Gastroesophageal sphincter (tissue), 4 donors: ENCODE results near the gene TTYH3. TPM values are rescaled to one million over a fixed set of nuclear protein-coding genes. Genes with fewer than 3 reads are reported as not detected.
"Not testable (repeated sequence)": the region's sequence is repeated elsewhere in the genome, so short reads cannot be mapped to it uniquely, and the experiment has no call there.

Source experiments
- ATAC-seq: fragments of 150-250 bp; one replicate; pipeline ENCODE4 v1.9.1; 2016; ENCODE audit warnings: mild to moderate bottlenecking, moderate library complexity
- H3K27ac ChIP-seq, 4 donors: fragments of 200-600 bp; sonication (generic) in 3 of 4; 1 replicate in 3 of 4; 2 replicates in 1 of 4; pipeline ENCODE4 v1.5.1; 2016 to 2019
- H3K27me3 ChIP-seq: fragments of 200-600 bp; sonication (generic); one replicate; pipeline ENCODE4 v1.5.1; 2019
- H3K36me3 ChIP-seq, 2 donors: fragments of 200-600 bp; sonication (generic); one replicate each; pipeline ENCODE4 v1.5.1; 2019; ENCODE audit warnings: control low read depth in 1 of 2
- H3K4me1 ChIP-seq, 3 donors: fragments of 200-600 bp; sonication (generic); 1 replicate in 2 of 3; 2 replicates in 1 of 3; pipeline ENCODE4 v1.5.1; 2016 to 2019; ENCODE audit warnings: control low read depth in 2 of 3
- H3K4me3 ChIP-seq, 2 donors: fragments of 200-600 bp; sonication (generic); one replicate each; pipeline ENCODE4 v1.5.1; 2019; ENCODE audit warnings: mild to moderate bottlenecking in 1 of 2, moderate library complexity in 1 of 2
- H3K9me3 ChIP-seq, 3 donors: fragments of 200-600 bp; sonication (generic); one replicate each; pipeline ENCODE4 v1.5.1; 2017 to 2019; ENCODE audit warnings: control low read depth in 2 of 3
- EP300 ChIP-seq: sonication (generic); formaldehyde crosslinking; IDR thresholded peaks from one replicate; pipeline ENCODE4 v1.6.1; 2017; ENCODE audit warnings: antibody characterized with exemption, mild to moderate bottlenecking
- POLR2A ChIP-seq, 2 donors: fragments of 450-650 bp; IDR thresholded peaks; one replicate each; pipeline ENCODE4 v1.6.1; 2017; ENCODE audit warnings: antibody characterized with exemption in 2 of 2, mild to moderate bottlenecking in 2 of 2, moderate library complexity in 1 of 2
- POLR2AphosphoS5 ChIP-seq: sonication (generic); formaldehyde crosslinking; IDR thresholded peaks from one replicate; pipeline ENCODE4 v1.6.1; 2017; ENCODE audit warnings: antibody characterized with exemption
- WGBS, 2 donors: methylation state at CpG; one replicate each; pipeline ENCODE4 v1.1.5; 2018; ENCODE audit warnings: low coverage in 1 of 2; 5-methylcytosine and 5-hydroxymethylcytosine counted together
- total RNA-seq, 4 donors: library from RNA; depleted of rRNA; stranded (reverse); fragments of >200 nt; gene quantifications; one replicate each; pipeline ENCODE4 v1.1.0, GENCODE V29; 2016
- TF ChIP-seq, protein P1 (sequence below), 4 experiments: fragments of 200-600 bp in 2 of 4; fragments of 450-650 bp in 2 of 4; sonication (generic) in 1 of 4; IDR thresholded peaks; one replicate each; pipeline ENCODE4 v1.5.1; 2017 to 2019; ENCODE audit warnings: antibody characterized with exemption in 4 of 4, mild to moderate bottlenecking in 2 of 4, moderate library complexity in 2 of 4

TTYH3 gene
- total RNA-seq, 4 donors from 2014 or later = 11.2 to 29.8 (median 16.9) TPM

DNA sequence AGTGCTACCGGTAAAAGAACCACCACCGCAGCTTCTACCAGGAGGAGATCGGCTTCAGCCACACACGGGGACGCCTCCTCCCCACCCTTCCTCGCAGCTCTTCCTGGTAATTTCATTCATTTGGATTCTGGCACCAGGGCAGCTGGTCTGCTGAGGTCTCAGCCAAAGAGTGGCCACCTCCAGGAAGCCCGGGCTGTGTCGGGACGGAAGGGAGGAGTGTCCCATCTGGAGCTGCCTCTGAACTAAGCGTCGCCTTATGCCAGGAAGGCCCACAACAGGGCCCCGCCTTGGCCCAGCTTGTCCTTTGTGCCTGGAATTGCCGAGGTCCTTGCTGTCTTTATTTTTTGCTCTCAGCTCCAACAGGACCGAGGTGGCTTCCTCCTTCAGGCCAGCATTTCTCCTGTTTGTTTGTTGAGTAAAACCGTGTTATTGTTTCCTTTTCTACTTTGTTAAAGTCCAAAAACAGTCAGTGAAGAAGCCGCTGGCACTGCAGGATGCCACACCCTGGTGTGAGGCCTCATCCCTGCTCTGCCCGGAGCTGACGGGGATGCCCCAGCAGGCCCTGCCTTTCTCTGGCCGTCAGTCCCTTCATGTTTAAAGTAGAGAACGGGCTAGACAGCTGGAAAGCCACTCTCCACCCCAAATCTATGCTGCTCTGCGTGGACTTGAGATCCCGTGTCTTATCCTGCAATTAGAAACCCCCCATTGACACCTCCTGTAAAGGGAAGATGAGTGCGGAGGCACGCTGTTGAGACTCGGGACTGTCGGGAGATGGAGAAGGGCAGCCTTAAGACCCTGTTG lies 24.5 kb upstream of the TTYH3 start:
- H3K9me3 ChIP-seq = no peaks in the 10 kb centered on the region
- peak overlapping the region in 3 of 4 donors; percentile 46 to 72 (median 52) for H3K27ac ChIP-seq
- H3K4me1 ChIP-seq = peaks cover 0 to 20% (median 3%) of the 10 kb centered on the region in 3 donors
- ATAC-seq = peak; percentile 87
- WGBS, 2 donors = 66 to 71% methylated on average over 11 to 19 of the region's 26 CpGs
- no peaks in the 10 kb centered on the region for H3K27me3 ChIP-seq
- no peak overlapping the region for H3K4me3 ChIP-seq
- peaks cover 0 to 61% of the 10 kb centered on the region in 2 donors for H3K36me3 ChIP-seq
- TF ChIP-seq, protein P1, sequence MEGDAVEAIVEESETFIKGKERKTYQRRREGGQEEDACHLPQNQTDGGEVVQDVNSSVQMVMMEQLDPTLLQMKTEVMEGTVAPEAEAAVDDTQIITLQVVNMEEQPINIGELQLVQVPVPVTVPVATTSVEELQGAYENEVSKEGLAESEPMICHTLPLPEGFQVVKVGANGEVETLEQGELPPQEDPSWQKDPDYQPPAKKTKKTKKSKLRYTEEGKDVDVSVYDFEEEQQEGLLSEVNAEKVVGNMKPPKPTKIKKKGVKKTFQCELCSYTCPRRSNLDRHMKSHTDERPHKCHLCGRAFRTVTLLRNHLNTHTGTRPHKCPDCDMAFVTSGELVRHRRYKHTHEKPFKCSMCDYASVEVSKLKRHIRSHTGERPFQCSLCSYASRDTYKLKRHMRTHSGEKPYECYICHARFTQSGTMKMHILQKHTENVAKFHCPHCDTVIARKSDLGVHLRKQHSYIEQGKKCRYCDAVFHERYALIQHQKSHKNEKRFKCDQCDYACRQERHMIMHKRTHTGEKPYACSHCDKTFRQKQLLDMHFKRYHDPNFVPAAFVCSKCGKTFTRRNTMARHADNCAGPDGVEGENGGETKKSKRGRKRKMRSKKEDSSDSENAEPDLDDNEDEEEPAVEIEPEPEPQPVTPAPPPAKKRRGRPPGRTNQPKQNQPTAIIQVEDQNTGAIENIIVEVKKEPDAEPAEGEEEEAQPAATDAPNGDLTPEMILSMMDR (IDR thresholded peaks at IDR 0.05) = no peak
- TF ChIP-seq POLR2A (IDR thresholded peaks at IDR 0.05) (peak; percentile 12 to 22), EP300 (no peak), POLR2AphosphoS5 (peak; percentile 37)

DNA sequence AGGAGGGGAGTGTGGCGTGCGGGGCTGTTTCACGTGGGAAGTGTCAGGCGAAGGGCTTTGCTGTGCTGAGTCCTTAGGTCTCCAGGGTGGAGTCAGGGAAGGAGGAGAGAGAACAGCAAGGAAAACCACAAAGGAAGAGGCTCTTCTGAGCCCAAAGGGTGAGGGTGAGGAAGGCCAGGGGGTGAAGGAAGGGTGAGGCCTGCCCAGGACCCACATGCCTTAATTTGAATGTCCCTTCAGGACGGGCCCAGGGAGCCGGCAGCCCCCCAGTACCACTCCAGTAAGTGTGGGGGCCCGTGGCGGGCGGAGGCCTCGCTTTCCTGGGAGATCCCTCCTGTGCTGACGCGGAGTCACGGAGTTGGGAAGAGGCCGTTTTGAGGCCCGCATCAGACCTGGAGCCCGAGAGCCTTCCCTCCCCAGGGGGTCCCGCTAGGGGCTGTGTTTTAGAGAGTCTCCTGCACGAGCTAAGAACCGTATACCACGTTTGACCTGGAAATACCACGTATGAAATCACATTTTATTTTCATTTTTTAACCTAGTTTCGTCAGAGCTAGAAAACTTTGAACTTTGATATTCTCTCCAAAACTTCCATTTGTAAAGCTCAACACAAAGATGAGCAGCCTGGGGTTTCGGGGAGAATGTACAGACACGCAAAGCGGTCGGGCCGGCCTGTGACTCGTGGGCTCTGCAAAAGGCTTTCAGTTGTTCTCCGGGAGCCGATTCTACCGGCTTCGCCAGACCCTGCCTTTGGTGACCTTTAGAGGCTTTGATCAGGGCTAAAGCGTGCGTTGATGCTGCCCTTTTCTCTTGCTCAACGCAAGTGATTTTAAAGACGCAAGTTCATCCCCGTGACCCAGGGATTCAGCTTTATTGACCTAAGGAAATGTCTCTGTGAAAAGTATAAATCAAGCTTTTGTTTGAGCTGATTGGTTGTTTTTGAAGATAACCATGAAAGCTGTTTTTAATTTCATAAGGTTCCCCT lies 23.6 kb upstream of the TTYH3 start:
- 74 to 77% methylated on average over 7 to 20 of the region's 37 CpGs for WGBS, 2 donors
- Histone ChIP-seq H3K27me3 (no peaks in the 10 kb centered on the region), H3K4me1 (peaks cover 0 to 29% (median 3%) of the 10 kb centered on the region in 3 donors), H3K9me3 (no peaks in the 10 kb centered on the region), H3K27ac (peak overlapping the region in 3 of 4 donors; percentile 46 to 72 (median 52)), H3K36me3 (peaks cover 0 to 52% of the 10 kb centered on the region in 2 donors), H3K4me3 (no peak overlapping the region)
- TF ChIP-seq, protein P1 (IDR thresholded peaks at IDR 0.05) = no peak
- TF ChIP-seq POLR2AphosphoS5 (no peak), EP300 (no peak), POLR2A (IDR thresholded peaks at IDR 0.05) (no peak)
- no peak for ATAC-seq

GRCh38 chr7:2608921-2609411 lies 22.8 kb upstream of the TTYH3 start:
- peak; percentile 8 for ATAC-seq
- Histone ChIP-seq H3K27ac (peak overlapping the region in 3 of 4 donors; percentile 11 to 48 (median 43)), H3K9me3 (no peaks in the 10 kb centered on the region), H3K4me3 (no peak overlapping the region), H3K4me1 (peaks cover 4 to 36% (median 8%) of the 10 kb centered on the region in 3 donors), H3K27me3 (no peaks in the 10 kb centered on the region), H3K36me3 (peaks cover 0 to 49% of the 10 kb centered on the region in 2 donors)
- 56 to 57% methylated on average over 11 to 12 of the region's 14 CpGs for WGBS, 2 donors
- TF ChIP-seq POLR2A (IDR thresholded peaks at IDR 0.05) = no peak
- TF ChIP-seq, protein P1 (IDR thresholded peaks at IDR 0.05) = peak in 2 of 4 experiments; percentile 15 to 37
- TF ChIP-seq EP300 = no peak
- TF ChIP-seq POLR2AphosphoS5 = no peak

GRCh38 chr7:2609646-2610045 lies 22.1 kb upstream of the TTYH3 start:
- not testable (repeated sequence) for ATAC-seq, H3K9me3 ChIP-seq, H3K4me3 ChIP-seq, H3K27me3 ChIP-seq
- peak overlapping the region in 2 of 4 donors; percentile 43 to 48 for H3K27ac ChIP-seq
- peaks cover 0 to 45% of the 10 kb centered on the region in 2 donors for H3K36me3 ChIP-seq
- H3K4me1 ChIP-seq = peaks cover 4 to 43% (median 8%) of the 10 kb centered on the region in 3 donors
- 80 to 83% methylated on average over 4 of the region's 6 CpGs for WGBS, 2 donors

- Histone ChIP-seq H3K36me3 (peaks cover 0 to 37% of the 10 kb centered on the region in 2 donors), H3K27me3 (no peaks in the 10 kb centered on the region), H3K4me3 (no peak overlapping the region), H3K9me3 (no peaks in the 10 kb centered on the region), H3K27ac (no peak overlapping the region), H3K4me1 (peaks cover 4 to 48% (median 8%) of the 10 kb centered on the region in 3 donors)
- TF ChIP-seq POLR2A (IDR thresholded peaks at IDR 0.05) (no peak), POLR2AphosphoS5 (no peak), EP300 (no peak)
- TF ChIP-seq, protein P1 (IDR thresholded peaks at IDR 0.05) = no peak
- 95 to 96% methylated on average over 4 of the region's 14 CpGs for WGBS, 2 donors
- no peak for ATAC-seq
Observed at GRCh38 chr7:2610466-2610865, 21.3 kb upstream of the TTYH3 start.
